ENCODE results near the gene LSMEM2.
A peak's percentile ranks its signal among the peaks of the same experiment; 100 is the strongest.
"Not testable (repeated sequence)": the region's sequence is repeated elsewhere in the genome, so short reads cannot be mapped to it uniquely, and the experiment has no call there.

Gene LSMEM2

GRCh38 chr3:50246517-50246954 is 32.4 kb upstream of the LSMEM2 start:
- peak; percentile 47 for DNase-seq

- DNase-seq: no peak
Observed at GRCh38 chr3:50248387-50248786, 30.5 kb upstream of the LSMEM2 start.

- DNase-seq: no peak
Observed at GRCh38 chr3:50249457-50249856, 29.4 kb upstream of the LSMEM2 start.

- DNase-seq: no peak
Observed at GRCh38 chr3:50250514-50250913, 28.4 kb upstream of the LSMEM2 start.

GRCh38 chr3:50251220-50251619 is 27.7 kb upstream of the LSMEM2 start:
- no peak for DNase-seq

- DNase-seq: no peak
Observed at GRCh38 chr3:50254577-50255250, 24.2 kb upstream of the LSMEM2 start.

- DNase-seq: no peak
Observed at GRCh38 chr3:50255251-50255615, 23.7 kb upstream of the LSMEM2 start.

- no peak for DNase-seq
Observed at GRCh38 chr3:50256978-50257890, 21.7 kb upstream of the LSMEM2 start.

- DNase-seq: no peak
Observed at GRCh38 chr3:50258029-50258680, 20.7 kb upstream of the LSMEM2 start.

GRCh38 chr3:50258979-50259378 is 19.9 kb upstream of the LSMEM2 start:
- no peak for DNase-seq

GRCh38 chr3:50259432-50260026 is 19.4 kb upstream of the LSMEM2 start:
- DNase-seq: no peak

GRCh38 chr3:50260027-50260941 is 18.6 kb upstream of the LSMEM2 start:
- DNase-seq: peak; percentile 13

GRCh38 chr3:50260942-50261441 is 17.9 kb upstream of the LSMEM2 start:
- no peak for DNase-seq

- DNase-seq: no peak
Observed at GRCh38 chr3:50261505-50261904, 17.4 kb upstream of the LSMEM2 start.

GRCh38 chr3:50262200-50262599 is 16.7 kb upstream of the LSMEM2 start:
- not testable (repeated sequence) for DNase-seq

GRCh38 chr3:50262778-50263177 is 16.1 kb upstream of the LSMEM2 start:
- no peak for DNase-seq

- no peak for DNase-seq
Observed at GRCh38 chr3:50263478-50264382, 15.2 kb upstream of the LSMEM2 start.

- DNase-seq: no peak
Observed at GRCh38 chr3:50264383-50264963, 14.4 kb upstream of the LSMEM2 start.

- no peak for DNase-seq
Observed at GRCh38 chr3:50264964-50265485, 13.9 kb upstream of the LSMEM2 start.

GRCh38 chr3:50265571-50265970 is 13.3 kb upstream of the LSMEM2 start:
- no peak for DNase-seq

All from SIG-M5 (cell line).